ENCODE data around the gene RAB36. TPM values are rescaled to one million over a fixed set of nuclear protein-coding genes. Genes with fewer than 3 reads are reported as not detected.

Gene RAB36
- total and polyA plus RNA-seq, 9 of the 15 experiments (the other 6 are each of a cell fraction or from before 2014, with no cell fraction given): 0.04 to 0.50 (median 0.08) TPM; not detected in 3

DNA sequence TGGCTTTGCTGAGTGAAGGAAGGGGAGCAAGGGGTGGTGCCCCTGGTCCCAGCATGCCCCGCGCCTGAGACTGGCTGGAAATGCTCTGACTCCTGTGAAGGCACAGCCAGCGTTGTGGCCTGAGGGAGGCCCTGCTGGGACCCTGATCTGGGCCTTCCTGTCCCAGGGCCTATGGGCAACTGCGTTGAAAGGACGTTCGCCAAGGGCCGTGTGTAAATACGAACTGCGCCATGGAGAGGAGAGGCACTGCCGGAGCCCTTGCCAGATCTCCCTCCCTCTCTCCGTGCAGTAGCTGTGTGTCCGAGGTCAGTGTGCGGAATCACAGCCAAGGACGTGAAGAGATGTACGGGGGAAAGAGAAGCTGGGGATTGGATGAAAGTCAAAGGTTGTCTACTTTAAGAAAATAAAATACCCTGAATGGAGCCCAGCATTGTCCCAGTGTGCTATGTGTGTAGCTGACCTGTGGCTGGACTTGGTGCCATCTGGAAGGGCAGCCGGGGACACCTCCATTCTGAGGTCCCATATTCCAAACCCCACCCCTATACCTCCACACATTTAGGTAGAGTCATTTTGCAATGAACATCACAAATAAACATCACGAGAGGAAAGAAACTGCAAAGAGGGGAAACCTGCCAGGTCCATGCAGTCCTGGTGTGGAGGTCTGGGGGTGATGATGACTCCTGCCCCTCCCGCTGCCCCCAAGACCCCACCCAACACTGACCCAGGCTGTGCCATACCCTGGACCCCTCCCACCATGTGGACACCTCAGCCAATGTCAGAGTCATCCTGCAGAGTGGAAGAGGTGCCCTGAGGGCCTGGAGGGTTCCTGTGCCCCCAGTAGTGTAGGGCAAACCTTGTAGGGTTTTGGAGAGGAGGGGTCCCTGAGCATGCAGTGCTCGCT lies 20.4 kb upstream of the RAB36 start:
- H4K20me1 ChIP-seq (replicated peaks; ENCODE audit: control insufficient read depth, insufficient read depth, low read length): peaks cover 79% of the 10 kb centered on the region
- no peaks in the 10 kb centered on the region for H3K36me3 ChIP-seq (ENCODE audit: control insufficient read depth, insufficient read depth, low read length)
- CTCF ChIA-PET (ENCODE audit: low intra/inter-chr PET ratio): interaction anchor here (0.6 to 12.0 kb wide), 5 partner anchors 7 to 338 kb away, joined by 3 to 549 read pairs (median 4); no protein-coding TSS in a partner anchor
- H3K9me3 ChIP-seq (replicated peaks; ENCODE audit: control insufficient read depth, insufficient read depth, low read depth, low read length): no peaks in the 10 kb centered on the region
- H3K4me3 ChIP-seq: no peak overlapping the region
- in situ Hi-C loops (cut with MboI) (loop anchor here (5.0 kb wide), 2 partner anchors 158 to 278 kb away; no protein-coding TSS in a partner anchor), intact Hi-C loops (cut with micrococcal nuclease) (loop anchor here (5.0 to 10.0 kb wide), 2 partner anchors 403 to 660 kb away; no protein-coding TSS in a partner anchor)
- peak; percentile 8; the same call in 1 of the 3 replicates for ATAC-seq
- H3K4me2 ChIP-seq (ENCODE audit: insufficient read depth, low read length): peak overlapping the region; percentile 4; the same call in 1 of the 2 replicates
- H2AFZ ChIP-seq (ENCODE audit: low read depth, low read length): peak overlapping the region; percentile 35
- no peaks in the 10 kb centered on the region for H3K79me2 ChIP-seq (ENCODE audit: control insufficient read depth, insufficient read depth, low read length)
- H3K9me1 ChIP-seq (ENCODE audit: control insufficient read depth, insufficient read depth, low read length): peaks cover 20% of the 10 kb centered on the region
- peaks cover 53 to 89% of the 10 kb centered on the region in 2 experiments for H3K27me3 ChIP-seq (ENCODE audit: control insufficient read depth in 2 of 2, insufficient read depth in 2 of 2, low read length in 2 of 2)
- H3K4me1 ChIP-seq (replicated peaks in 1 of 2; ENCODE audit: control insufficient read depth in 2 of 2, insufficient read depth in 2 of 2, low read length in 2 of 2): peaks cover 3 to 13% of the 10 kb centered on the region in 2 experiments; a peak in 4 of 5 replicates
- H3K9ac ChIP-seq (ENCODE audit: insufficient read depth in 1 of 2, low read depth in 2 of 2, low read length in 2 of 2): peak overlapping the region in 1 of 2 experiments; percentile 42; a peak in 2 of 4 replicates
- BruUV-seq (replicated peaks): no TSS peak
- whole genome bisulfite sequencing (ENCODE audit: insufficient coverage, low coverage, missing lambda C conversion rate): 5% methylated on average over 19 of the region's 19 CpGs
- DNase-seq (ENCODE audit: extremely low read depth in 1 of 4, low spot score in 3 of 4): peak in 3 of 4 experiments; percentile 59 to 65 (median 60)
- no peak overlapping the region for H3K27ac ChIP-seq (ENCODE audit: extremely low read depth, low read depth, low read length)
- POLR2A ChIA-PET: interaction anchor here (0.7 to 19.0 kb wide), 10 partner anchors 7 to 276 kb away, joined by 3 to 414 read pairs (median 5); partner anchors contain the start of gene RAB36
- FAIRE-seq: no peak
- no peak for TF ChIP-seq ZNF318 (IDR thresholded peaks at IDR 0.05; ENCODE audit: borderline replicate concordance in 1 of 2, low read depth in 1 of 2)
- no peak for TF ChIP-seq MAFG (tag; conservative IDR thresholded peaks at IDR 0.05)
- no peak for TF ChIP-seq ZBTB1 (CRISPR knock-in tag; IDR thresholded peaks at IDR 0.05; ENCODE audit: borderline replicate concordance, low read depth)
- TF ChIP-seq FOSL1 (tag; conservative IDR thresholded peaks at IDR 0.05): no peak
- TF ChIP-seq HNRNPUL1 (IDR thresholded peaks at IDR 0.05; ENCODE audit: low read length): no peak
- TF ChIP-seq, protein P1, sequence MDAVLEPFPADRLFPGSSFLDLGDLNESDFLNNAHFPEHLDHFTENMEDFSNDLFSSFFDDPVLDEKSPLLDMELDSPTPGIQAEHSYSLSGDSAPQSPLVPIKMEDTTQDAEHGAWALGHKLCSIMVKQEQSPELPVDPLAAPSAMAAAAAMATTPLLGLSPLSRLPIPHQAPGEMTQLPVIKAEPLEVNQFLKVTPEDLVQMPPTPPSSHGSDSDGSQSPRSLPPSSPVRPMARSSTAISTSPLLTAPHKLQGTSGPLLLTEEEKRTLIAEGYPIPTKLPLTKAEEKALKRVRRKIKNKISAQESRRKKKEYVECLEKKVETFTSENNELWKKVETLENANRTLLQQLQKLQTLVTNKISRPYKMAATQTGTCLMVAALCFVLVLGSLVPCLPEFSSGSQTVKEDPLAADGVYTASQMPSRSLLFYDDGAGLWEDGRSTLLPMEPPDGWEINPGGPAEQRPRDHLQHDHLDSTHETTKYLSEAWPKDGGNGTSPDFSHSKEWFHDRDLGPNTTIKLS (IDR thresholded peaks at IDR 0.05; ENCODE audit: borderline replicate concordance, low read depth): no peak

Measured in K562 (cell line).